Peyer's patch (tissue), 4 donors: ENCODE results near the gene DEAF1. TPM values are rescaled to one million over a fixed set of nuclear protein-coding genes. Genes with fewer than 3 reads are reported as not detected.
A peak's percentile ranks its signal among the peaks of the same experiment; 100 is the strongest.

Experiments
- DNase-seq, 3 donors: peaks; one replicate each; pipeline ENCODE4 v3.0.0-alpha.2; 2017 to 2019
- H3K27ac ChIP-seq, 4 donors: fragments of 200-600 bp; sonication (generic); one replicate each; pipeline ENCODE4 v1.5.1; 2016 to 2019
- H3K27me3 ChIP-seq, 2 donors: fragments of 200-600 bp; sonication (generic); one replicate each; pipeline ENCODE4 v1.5.1; 2019
- H3K36me3 ChIP-seq, 3 donors: fragments of 200-600 bp; sonication (generic); one replicate each; pipeline ENCODE4 v1.5.1; 2016 to 2019
- H3K4me1 ChIP-seq, 4 donors: fragments of 200-600 bp; sonication (generic); one replicate each; pipeline ENCODE4 v1.5.1; 2016 to 2019
- H3K4me3 ChIP-seq, 4 donors: fragments of 200-600 bp; sonication (generic); 1 replicate in 3 of 4; 2 replicates in 1 of 4; pipeline ENCODE4 v1.5.1; 2016 to 2019; ENCODE audit warnings: mild to moderate bottlenecking in 1 of 4
- H3K9me3 ChIP-seq, 4 donors: fragments of 200-600 bp; sonication (generic); one replicate each; pipeline ENCODE4 v1.5.1; 2016 to 2019; ENCODE audit warnings: mild to moderate bottlenecking in 1 of 4
- CTCF ChIP-seq, 6 experiments: fragments of 450-650 bp in 4 of 6; fragments of 200-600 bp in 2 of 6; sonication (generic) in 1 of 6; IDR thresholded peaks; one replicate each; pipeline ENCODE4 v1.5.1; 2017 to 2019; ENCODE audit warnings: antibody characterized with exemption in 6 of 6, mild to moderate bottlenecking in 3 of 6, moderate library complexity in 1 of 6
- POLR2A ChIP-seq, 2 donors: fragments of 450-650 bp; IDR thresholded peaks; one replicate each; pipeline ENCODE4 v1.5.1; 2017; ENCODE audit warnings: antibody characterized with exemption in 2 of 2, mild to moderate bottlenecking in 2 of 2, moderate library complexity in 2 of 2
- total RNA-seq, 4 donors: library from RNA; depleted of rRNA; stranded (reverse); fragments of >200 nt; gene quantifications; one replicate each; pipeline ENCODE4 v1.1.0, GENCODE V29; 2016

DEAF1 gene
- total RNA-seq, 4 donors from 2014 or later = 14.9 to 56.2 (median 47.0) TPM

GRCh38 chr11:726278-727220 lies 31.5 kb upstream of the DEAF1 start:
- peak; percentile 65 to 85 (median 84) for DNase-seq
- H3K4me3 ChIP-seq = peak overlapping the region; percentile 22 to 56 (median 42)
- H3K9me3 ChIP-seq = no peaks in the 10 kb centered on the region
- H3K27ac ChIP-seq = peak overlapping the region; percentile 57 to 78 (median 68)
- TF ChIP-seq POLR2A (IDR thresholded peaks at IDR 0.05) = no peak
- TF ChIP-seq CTCF (IDR thresholded peaks at IDR 0.05) = no peak
- H3K27me3 ChIP-seq = peaks cover 0 to 5% of the 10 kb centered on the region in 2 donors
- peaks cover 3 to 68% (median 25%) of the 10 kb centered on the region in 4 donors for H3K4me1 ChIP-seq
- H3K36me3 ChIP-seq = peaks cover 0 to 12% (median 0%) of the 10 kb centered on the region in 3 donors

- Histone ChIP-seq H3K4me1 (peaks cover 3 to 76% (median 34%) of the 10 kb centered on the region in 4 donors), H3K27ac (peak overlapping the region; percentile 57 to 78 (median 68)), H3K27me3 (peaks cover 0 to 5% of the 10 kb centered on the region in 2 donors), H3K9me3 (no peaks in the 10 kb centered on the region), H3K36me3 (peaks cover 0 to 20% (median 0%) of the 10 kb centered on the region in 3 donors), H3K4me3 (peak overlapping the region; percentile 22 to 56 (median 42))
- TF ChIP-seq CTCF (IDR thresholded peaks at IDR 0.05) (no peak), POLR2A (IDR thresholded peaks at IDR 0.05) (no peak)
- DNase-seq = peak in 1 of 3 donors; percentile 57
These were observed 30.7 kb upstream of the DEAF1 start for GRCh38 chr11:725624-726202.

- DNase-seq = no peak
- Histone ChIP-seq H3K4me3 (no peak overlapping the region), H3K4me1 (peaks cover 3 to 85% (median 36%) of the 10 kb centered on the region in 4 donors), H3K9me3 (no peaks in the 10 kb centered on the region), H3K36me3 (peaks cover 0 to 29% (median 0%) of the 10 kb centered on the region in 3 donors), H3K27me3 (peaks cover 0 to 5% of the 10 kb centered on the region in 2 donors), H3K27ac (no peak overlapping the region)
- no peak for TF ChIP-seq CTCF (IDR thresholded peaks at IDR 0.05)
- no peak for TF ChIP-seq POLR2A (IDR thresholded peaks at IDR 0.05)
These were observed 29.9 kb upstream of the DEAF1 start for GRCh38 chr11:724778-725386.

GRCh38 chr11:724049-724777 lies 29.2 kb upstream of the DEAF1 start:
- no peaks in the 10 kb centered on the region for H3K9me3 ChIP-seq
- TF ChIP-seq POLR2A (IDR thresholded peaks at IDR 0.05) = no peak
- no peak for DNase-seq
- H3K4me1 ChIP-seq = peaks cover 3 to 89% (median 36%) of the 10 kb centered on the region in 4 donors
- H3K36me3 ChIP-seq = peaks cover 0 to 31% (median 0%) of the 10 kb centered on the region in 3 donors
- no peak overlapping the region for H3K4me3 ChIP-seq
- H3K27ac ChIP-seq = no peak overlapping the region
- H3K27me3 ChIP-seq = peaks cover 0 to 5% of the 10 kb centered on the region in 2 donors

- Histone ChIP-seq H3K27me3 (peaks cover 0 to 5% of the 10 kb centered on the region in 2 donors), H3K27ac (no peak overlapping the region), H3K4me1 (peaks cover 3 to 86% (median 36%) of the 10 kb centered on the region in 4 donors), H3K9me3 (no peaks in the 10 kb centered on the region), H3K36me3 (peaks cover 0 to 31% (median 0%) of the 10 kb centered on the region in 3 donors), H3K4me3 (no peak overlapping the region)
- peak; percentile 50 to 85 (median 80) for TF ChIP-seq CTCF (IDR thresholded peaks at IDR 0.05)
- TF ChIP-seq POLR2A (IDR thresholded peaks at IDR 0.05) = no peak
- DNase-seq = peak in 2 of 3 donors; percentile 59 to 84
These were observed 28.3 kb upstream of the DEAF1 start for GRCh38 chr11:723120-723883.
